ENCODE data around the gene EGF. TPM values are rescaled to one million over a fixed set of nuclear protein-coding genes. Genes with fewer than 3 reads are reported as not detected.

Gene EGF
- polyA plus RNA-seq, 2 of the 4 experiments (the other 2 are of a cell fraction): 0.59 to 0.98 TPM

GRCh38 chr4:109977854-109978501 is 65.3 kb downstream of the EGF start:
- CTCF ChIA-PET: interaction anchor here (0.7 to 2.6 kb wide), 17 partner anchors 9 to 566 kb away, joined by 3 to 9 read pairs (median 4); partner anchors contain the start of genes CASP6, RRH and SEC24B

GRCh38 chr4:109978704-109979454 is 66.2 kb downstream of the EGF start:
- FAIRE-seq: no peak
- Histone ChIP-seq H3K9me3 (no peaks in the 10 kb centered on the region), H3K27ac (no peak overlapping the region), H3K4me2 (no peak overlapping the region), H3K4me3 (no peak overlapping the region), H3K4me1 (no peaks in the 10 kb centered on the region)
- CTCF ChIA-PET: interaction anchor here (0.6 to 2.6 kb wide), 16 partner anchors 10 to 1506 kb away, joined by 3 to 9 read pairs (median 4); partner anchors contain the start of genes RRH and SEC24B
- ATAC-seq: peak in 1 of 2 experiments; percentile 53; a peak in 2 of 6 replicates
- DNase-seq (ENCODE audit: low read depth in 1 of 2, low spot score in 1 of 2): no peak
- WGBS (ENCODE audit: missing lambda C conversion rate): 63% methylated on average over 5 of the region's 5 CpGs
- POLR2A ChIA-PET: no interaction called here
- TF ChIP-seq CHD2 (IDR thresholded peaks at IDR 0.05; ENCODE audit: low read length, partially characterized antibody) (no peak), HOXB5 (CRISPR knock-in tag; IDR thresholded peaks at IDR 0.05) (no peak), JUNB (IDR thresholded peaks at IDR 0.05) (no peak), FOXS1 (CRISPR knock-in tag; IDR thresholded peaks at IDR 0.05) (no peak), GATA3 (IDR thresholded peaks at IDR 0.05; ENCODE audit: borderline replicate concordance) (no peak), KDM5A (IDR thresholded peaks at IDR 0.05) (no peak), HES2 (IDR thresholded peaks at IDR 0.05) (no peak), CHD4 (IDR thresholded peaks at IDR 0.05; ENCODE audit: borderline replicate concordance) (no peak), CBX8 (IDR thresholded peaks at IDR 0.05) (no peak), NFE2L2 (conservative IDR thresholded peaks at IDR 0.05; ENCODE audit: low read length) (no peak), RCOR1 (IDR thresholded peaks at IDR 0.05; ENCODE audit: low read depth, low read length) (no peak), PBX3 (IDR thresholded peaks at IDR 0.05) (no peak), HDAC2 (IDR thresholded peaks at IDR 0.05) (no peak)
- TF ChIP-seq, protein P1, sequence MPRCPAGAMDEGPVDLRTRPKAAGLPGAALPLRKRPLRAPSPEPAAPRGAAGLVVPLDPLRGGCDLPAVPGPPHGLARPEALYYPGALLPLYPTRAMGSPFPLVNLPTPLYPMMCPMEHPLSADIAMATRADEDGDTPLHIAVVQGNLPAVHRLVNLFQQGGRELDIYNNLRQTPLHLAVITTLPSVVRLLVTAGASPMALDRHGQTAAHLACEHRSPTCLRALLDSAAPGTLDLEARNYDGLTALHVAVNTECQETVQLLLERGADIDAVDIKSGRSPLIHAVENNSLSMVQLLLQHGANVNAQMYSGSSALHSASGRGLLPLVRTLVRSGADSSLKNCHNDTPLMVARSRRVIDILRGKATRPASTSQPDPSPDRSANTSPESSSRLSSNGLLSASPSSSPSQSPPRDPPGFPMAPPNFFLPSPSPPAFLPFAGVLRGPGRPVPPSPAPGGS (IDR thresholded peaks at IDR 0.05): no peak
- TF ChIP-seq, protein P2, sequence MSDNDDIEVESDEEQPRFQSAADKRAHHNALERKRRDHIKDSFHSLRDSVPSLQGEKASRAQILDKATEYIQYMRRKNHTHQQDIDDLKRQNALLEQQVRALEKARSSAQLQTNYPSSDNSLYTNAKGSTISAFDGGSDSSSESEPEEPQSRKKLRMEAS (IDR thresholded peaks at IDR 0.05): no peak
- TF ChIP-seq, protein P3, sequence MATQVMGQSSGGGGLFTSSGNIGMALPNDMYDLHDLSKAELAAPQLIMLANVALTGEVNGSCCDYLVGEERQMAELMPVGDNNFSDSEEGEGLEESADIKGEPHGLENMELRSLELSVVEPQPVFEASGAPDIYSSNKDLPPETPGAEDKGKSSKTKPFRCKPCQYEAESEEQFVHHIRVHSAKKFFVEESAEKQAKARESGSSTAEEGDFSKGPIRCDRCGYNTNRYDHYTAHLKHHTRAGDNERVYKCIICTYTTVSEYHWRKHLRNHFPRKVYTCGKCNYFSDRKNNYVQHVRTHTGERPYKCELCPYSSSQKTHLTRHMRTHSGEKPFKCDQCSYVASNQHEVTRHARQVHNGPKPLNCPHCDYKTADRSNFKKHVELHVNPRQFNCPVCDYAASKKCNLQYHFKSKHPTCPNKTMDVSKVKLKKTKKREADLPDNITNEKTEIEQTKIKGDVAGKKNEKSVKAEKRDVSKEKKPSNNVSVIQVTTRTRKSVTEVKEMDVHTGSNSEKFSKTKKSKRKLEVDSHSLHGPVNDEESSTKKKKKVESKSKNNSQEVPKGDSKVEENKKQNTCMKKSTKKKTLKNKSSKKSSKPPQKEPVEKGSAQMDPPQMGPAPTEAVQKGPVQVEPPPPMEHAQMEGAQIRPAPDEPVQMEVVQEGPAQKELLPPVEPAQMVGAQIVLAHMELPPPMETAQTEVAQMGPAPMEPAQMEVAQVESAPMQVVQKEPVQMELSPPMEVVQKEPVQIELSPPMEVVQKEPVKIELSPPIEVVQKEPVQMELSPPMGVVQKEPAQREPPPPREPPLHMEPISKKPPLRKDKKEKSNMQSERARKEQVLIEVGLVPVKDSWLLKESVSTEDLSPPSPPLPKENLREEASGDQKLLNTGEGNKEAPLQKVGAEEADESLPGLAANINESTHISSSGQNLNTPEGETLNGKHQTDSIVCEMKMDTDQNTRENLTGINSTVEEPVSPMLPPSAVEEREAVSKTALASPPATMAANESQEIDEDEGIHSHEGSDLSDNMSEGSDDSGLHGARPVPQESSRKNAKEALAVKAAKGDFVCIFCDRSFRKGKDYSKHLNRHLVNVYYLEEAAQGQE (IDR thresholded peaks at IDR 0.05): no peak
- TF ChIP-seq, protein P4, sequence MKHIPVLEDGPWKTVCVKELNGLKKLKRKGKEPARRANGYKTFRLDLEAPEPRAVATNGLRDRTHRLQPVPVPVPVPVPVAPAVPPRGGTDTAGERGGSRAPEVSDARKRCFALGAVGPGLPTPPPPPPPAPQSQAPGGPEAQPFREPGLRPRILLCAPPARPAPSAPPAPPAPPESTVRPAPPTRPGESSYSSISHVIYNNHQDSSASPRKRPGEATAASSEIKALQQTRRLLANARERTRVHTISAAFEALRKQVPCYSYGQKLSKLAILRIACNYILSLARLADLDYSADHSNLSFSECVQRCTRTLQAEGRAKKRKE (CRISPR knock-in tag; IDR thresholded peaks at IDR 0.05; ENCODE audit: low read depth): no peak

More at GRCh38 chr4:109977854-109978501, 65.3 kb downstream of the EGF start:
- Histone ChIP-seq H3K4me3 (no peak overlapping the region), H3K9me3 (no peaks in the 10 kb centered on the region), H3K4me1 (no peaks in the 10 kb centered on the region), H3K4me2 (no peak overlapping the region), H3K27ac (no peak overlapping the region)
- ATAC-seq (peak in 1 of 2 experiments; percentile 71; a peak in 3 of 6 replicates), FAIRE-seq (no peak), DNase-seq (ENCODE audit: low read depth in 1 of 2, low spot score in 1 of 2) (peak; percentile 10 to 46)
- TF ChIP-seq RAD21 (conservative IDR thresholded peaks at IDR 0.05 in 1 of 2, IDR thresholded peaks at IDR 0.05 in 1 of 2): peak; percentile 64 to 68
- TF ChIP-seq, protein P5, sequence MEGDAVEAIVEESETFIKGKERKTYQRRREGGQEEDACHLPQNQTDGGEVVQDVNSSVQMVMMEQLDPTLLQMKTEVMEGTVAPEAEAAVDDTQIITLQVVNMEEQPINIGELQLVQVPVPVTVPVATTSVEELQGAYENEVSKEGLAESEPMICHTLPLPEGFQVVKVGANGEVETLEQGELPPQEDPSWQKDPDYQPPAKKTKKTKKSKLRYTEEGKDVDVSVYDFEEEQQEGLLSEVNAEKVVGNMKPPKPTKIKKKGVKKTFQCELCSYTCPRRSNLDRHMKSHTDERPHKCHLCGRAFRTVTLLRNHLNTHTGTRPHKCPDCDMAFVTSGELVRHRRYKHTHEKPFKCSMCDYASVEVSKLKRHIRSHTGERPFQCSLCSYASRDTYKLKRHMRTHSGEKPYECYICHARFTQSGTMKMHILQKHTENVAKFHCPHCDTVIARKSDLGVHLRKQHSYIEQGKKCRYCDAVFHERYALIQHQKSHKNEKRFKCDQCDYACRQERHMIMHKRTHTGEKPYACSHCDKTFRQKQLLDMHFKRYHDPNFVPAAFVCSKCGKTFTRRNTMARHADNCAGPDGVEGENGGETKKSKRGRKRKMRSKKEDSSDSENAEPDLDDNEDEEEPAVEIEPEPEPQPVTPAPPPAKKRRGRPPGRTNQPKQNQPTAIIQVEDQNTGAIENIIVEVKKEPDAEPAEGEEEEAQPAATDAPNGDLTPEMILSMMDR (IDR thresholded peaks at IDR 0.05): peak; percentile 58
- TF ChIP-seq EP300 (IDR thresholded peaks at IDR 0.05): no peak
- TF ChIP-seq PHF8 (IDR thresholded peaks at IDR 0.05; ENCODE audit: borderline replicate concordance, low read depth): no peak
- peak; percentile 42; the same call in 2 of the 3 replicates for TF ChIP-seq SMC3 (IDR thresholded peaks at IDR 0.05)
- TF ChIP-seq FOSL2 (IDR thresholded peaks at IDR 0.05): no peak
- TF ChIP-seq FOSL2 (CRISPR knock-in tag; IDR thresholded peaks at IDR 0.05): 0 out of 2 replicates have a peak, but pooled peaks have one; percentile 8
- no peak for TF ChIP-seq GATA3 (IDR thresholded peaks at IDR 0.05; ENCODE audit: borderline replicate concordance)
- 42% methylated on average over 2 of the region's 2 CpGs for WGBS (ENCODE audit: missing lambda C conversion rate)
- POLR2A ChIA-PET: no interaction called here
